DMS79 treated with DMSO at 0.1 percent for 48 hours (cell line): ENCODE results near the gene DCDC2C.
"Not testable (repeated sequence)": the region's sequence is repeated elsewhere in the genome, so short reads cannot be mapped to it uniquely, and the experiment has no call there.

ENCODE experiments used
- DNase-seq: peaks from one replicate; lab custom pipeline; 2025; lab: John Stamatoyannopoulos, UW

The DCDC2C gene

GRCh38 chr2:3703236-3703756 lies at the start of gene DCDC2C:
Gene DCDC2C (plus strand): TSS chr2:3703575. CDS start chr2:3703752, 177 bp downstream.
- peak; percentile 4 for DNase-seq

- peak; percentile 39 for DNase-seq
Observed at GRCh38 chr2:3654011-3654410, 49.4 kb upstream of the DCDC2C start.

GRCh38 chr2:3654531-3655225 lies 48.7 kb upstream of the DCDC2C start:
- DNase-seq: no peak

- DNase-seq: no peak
Observed at GRCh38 chr2:3655871-3656761, 47.3 kb upstream of the DCDC2C start.

- DNase-seq: peak; percentile 58
Observed at GRCh38 chr2:3656762-3657721, 46.3 kb upstream of the DCDC2C start.

- no peak for DNase-seq
Observed at GRCh38 chr2:3657881-3658280, 45.5 kb upstream of the DCDC2C start, which contains the start of gene ALLC. Gene ALLC (plus strand): TSS chr2:3658200. CDS start chr2:3671158, 12,958 bp downstream.

GRCh38 chr2:3659447-3660432 lies 43.6 kb upstream of the DCDC2C start:
- peak; percentile 83 for DNase-seq

- not testable (repeated sequence) for DNase-seq
Observed at GRCh38 chr2:3660640-3661039, 42.7 kb upstream of the DCDC2C start.

- no peak for DNase-seq
Observed at GRCh38 chr2:3661149-3661660, 42.2 kb upstream of the DCDC2C start.

- no peak for DNase-seq
Observed at GRCh38 chr2:3662239-3662638, 41.1 kb upstream of the DCDC2C start.

- DNase-seq: no peak
Observed at GRCh38 chr2:3664118-3664517, 39.3 kb upstream of the DCDC2C start.

GRCh38 chr2:3664925-3665324 lies 38.5 kb upstream of the DCDC2C start:
- no peak for DNase-seq

GRCh38 chr2:3665886-3666612 lies 37.3 kb upstream of the DCDC2C start:
- no peak for DNase-seq

GRCh38 chr2:3666613-3666975 lies 36.8 kb upstream of the DCDC2C start:
- no peak for DNase-seq

GRCh38 chr2:3667151-3667631 lies 36.2 kb upstream of the DCDC2C start:
- DNase-seq: peak; percentile 57

- no peak for DNase-seq
Observed at GRCh38 chr2:3669656-3670055, 33.7 kb upstream of the DCDC2C start.

- DNase-seq: no peak
Observed at GRCh38 chr2:3670376-3670775, 33.0 kb upstream of the DCDC2C start.

GRCh38 chr2:3670941-3671340 lies 32.4 kb upstream of the DCDC2C start:
- no peak for DNase-seq
